Daoy (cell line): ENCODE data around the gene CLEC10A. TPM values are rescaled to one million over a fixed set of nuclear protein-coding genes. Genes with fewer than 3 reads are reported as not detected.
"Not testable (repeated sequence)": the region's sequence is repeated elsewhere in the genome, so short reads cannot be mapped to it uniquely, and the experiment has no call there.

ENCODE experiments used
- DNase-seq: peaks from one replicate; pipeline ENCODE4 v3.0.0-alpha.2; 2015; ENCODE audit warnings: low read depth
- total RNA-seq: library from RNA; depleted of rRNA; stranded (reverse); fragments of >200 nt; shearing (Covaris generic); gene quantifications from 2 replicates; pipeline ENCODE4 v1.2.3, GENCODE V29; 2014; rRNA removed

CLEC10A gene, protein sequence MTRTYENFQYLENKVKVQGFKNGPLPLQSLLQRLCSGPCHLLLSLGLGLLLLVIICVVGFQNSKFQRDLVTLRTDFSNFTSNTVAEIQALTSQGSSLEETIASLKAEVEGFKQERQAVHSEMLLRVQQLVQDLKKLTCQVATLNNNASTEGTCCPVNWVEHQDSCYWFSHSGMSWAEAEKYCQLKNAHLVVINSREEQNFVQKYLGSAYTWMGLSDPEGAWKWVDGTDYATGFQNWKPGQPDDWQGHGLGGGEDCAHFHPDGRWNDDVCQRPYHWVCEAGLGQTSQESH
- not detected in 2 replicates for total RNA-seq

DNA sequence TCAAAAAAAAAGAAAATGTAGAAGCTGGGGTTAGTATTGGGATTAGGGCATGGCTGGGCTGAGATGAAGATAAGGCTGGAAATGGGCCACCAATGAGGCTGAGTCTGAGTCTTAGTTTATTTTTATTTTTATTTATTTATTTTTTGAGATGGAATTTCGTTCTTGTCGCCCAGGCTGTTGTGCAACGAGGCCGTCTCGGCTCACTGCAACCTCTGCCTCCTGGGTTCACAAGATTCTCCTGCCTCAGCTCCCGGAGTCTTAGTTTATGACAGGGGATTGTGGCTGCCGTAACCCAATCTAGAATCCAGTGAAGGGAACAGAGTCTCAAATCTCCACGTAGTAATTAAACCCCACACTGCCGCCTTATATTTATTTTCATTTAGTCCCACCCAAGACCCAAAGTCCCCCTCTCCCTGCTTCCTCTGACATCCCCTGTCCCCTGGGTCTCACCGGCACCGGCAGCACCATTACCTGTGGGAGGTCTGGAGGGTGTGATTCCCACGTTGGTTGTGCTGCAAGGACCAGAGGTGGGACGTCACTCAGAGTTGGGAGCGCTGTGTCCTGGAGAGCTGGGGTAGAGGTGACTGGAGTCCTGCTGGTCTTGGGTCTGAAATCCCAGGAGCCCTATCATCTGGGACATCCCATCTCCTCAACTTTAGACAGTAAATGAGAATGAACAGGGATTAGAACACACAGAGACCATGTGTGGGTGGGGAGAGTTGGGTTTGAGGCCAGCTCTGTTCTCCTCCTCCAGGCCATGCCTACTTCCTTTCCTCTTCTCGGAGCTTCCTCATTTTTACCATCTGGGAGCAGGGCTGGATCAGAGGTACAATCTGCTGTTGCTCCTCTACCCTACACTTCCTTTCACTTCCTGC is at the start of gene CLEC10A:
Gene CLEC10A, minus strand, starts transcription at position 671 of the 875 bp plus-strand sequence. CDS start 1,439 bp downstream, outside the sequence.
- DNase-seq: no peak

DNA sequence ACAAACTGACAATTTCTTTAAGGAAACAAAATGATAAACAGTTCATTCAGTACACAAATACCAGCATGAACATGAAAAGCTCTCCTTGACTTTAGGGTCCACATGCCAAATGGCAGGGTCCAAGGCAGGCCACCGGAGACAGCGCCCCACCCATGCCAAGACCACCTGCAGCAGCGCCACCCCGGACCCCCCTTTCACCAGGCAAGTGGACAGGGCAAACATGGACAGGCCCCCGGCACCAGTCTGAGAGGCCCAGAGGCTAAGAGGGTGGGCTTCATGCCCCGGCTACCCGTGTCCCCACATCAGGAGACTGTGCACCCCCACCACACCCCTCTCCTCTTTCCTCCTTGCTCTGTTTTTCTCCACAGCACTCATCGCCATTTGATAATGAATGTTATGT is 49.3 kb upstream of the CLEC10A start:
- DNase-seq: no peak

- no peak for DNase-seq
These were observed 48.1 kb upstream of the CLEC10A start for GRCh38 chr17:7128160-7128559.

DNA sequence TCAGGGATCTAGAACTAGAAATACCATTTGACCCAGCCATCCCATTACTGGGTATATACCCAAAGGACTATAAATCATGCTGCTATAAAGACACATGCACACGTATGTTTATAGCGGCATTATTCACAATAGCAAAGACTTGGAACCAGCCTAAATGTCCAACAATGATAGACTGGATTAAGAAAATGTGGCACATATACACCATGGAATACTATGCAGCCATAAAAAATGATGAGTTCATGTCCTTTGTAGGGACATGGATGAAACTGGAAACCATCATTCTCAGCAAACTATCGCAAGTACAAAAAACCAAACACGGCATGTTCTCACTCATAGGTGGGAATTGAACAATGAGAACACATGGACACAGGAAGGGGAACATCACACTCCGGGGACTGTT is 47.5 kb upstream of the CLEC10A start:
- DNase-seq: not testable (repeated sequence)

GRCh38 chr17:7126386-7126785 is 46.3 kb upstream of the CLEC10A start:
- not testable (repeated sequence) for DNase-seq

GRCh38 chr17:7124923-7125322 is 44.9 kb upstream of the CLEC10A start:
- DNase-seq: no peak

DNA sequence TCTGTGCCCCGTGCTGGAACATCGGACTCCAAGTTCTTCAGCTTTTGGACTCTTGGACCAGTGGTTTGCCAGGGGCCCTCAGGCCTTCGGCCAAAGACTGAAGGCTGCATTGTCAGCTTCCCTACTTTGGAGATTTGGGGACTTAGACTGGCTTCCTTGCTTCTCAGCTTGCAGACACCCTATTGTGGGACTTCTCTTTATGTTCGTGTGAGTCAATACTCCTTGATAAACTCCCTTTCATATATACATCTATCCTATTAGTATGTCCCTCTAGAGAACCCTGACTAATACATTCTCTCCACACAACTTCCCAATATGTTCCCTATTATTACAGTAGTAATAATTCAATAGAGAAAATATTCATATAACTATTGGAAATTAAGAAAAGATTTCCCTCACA is 43.8 kb upstream of the CLEC10A start:
- DNase-seq: no peak

- DNase-seq: no peak
These were observed 42.3 kb upstream of the CLEC10A start for GRCh38 chr17:7122381-7122780.

DNA sequence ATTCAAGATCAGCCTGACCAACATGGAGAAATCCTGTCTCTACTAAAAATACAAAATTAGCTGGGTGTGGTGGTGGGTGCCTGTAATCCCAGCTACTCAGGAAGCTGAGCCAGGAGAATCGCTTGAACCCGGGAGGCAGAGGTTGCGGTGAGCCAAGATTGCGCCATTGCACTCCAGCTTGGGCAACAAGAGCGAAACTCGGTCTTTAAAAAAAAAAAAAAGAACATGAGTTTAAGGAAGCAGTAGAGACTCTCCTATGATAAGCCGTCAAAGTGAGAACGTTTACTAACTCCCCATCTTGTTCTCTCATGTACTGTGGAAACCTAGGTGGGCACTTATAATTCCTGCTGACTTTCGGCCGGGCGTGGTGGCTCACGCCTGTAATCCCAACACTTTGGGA is 40.6 kb upstream of the CLEC10A start:
- DNase-seq: not testable (repeated sequence)

DNA sequence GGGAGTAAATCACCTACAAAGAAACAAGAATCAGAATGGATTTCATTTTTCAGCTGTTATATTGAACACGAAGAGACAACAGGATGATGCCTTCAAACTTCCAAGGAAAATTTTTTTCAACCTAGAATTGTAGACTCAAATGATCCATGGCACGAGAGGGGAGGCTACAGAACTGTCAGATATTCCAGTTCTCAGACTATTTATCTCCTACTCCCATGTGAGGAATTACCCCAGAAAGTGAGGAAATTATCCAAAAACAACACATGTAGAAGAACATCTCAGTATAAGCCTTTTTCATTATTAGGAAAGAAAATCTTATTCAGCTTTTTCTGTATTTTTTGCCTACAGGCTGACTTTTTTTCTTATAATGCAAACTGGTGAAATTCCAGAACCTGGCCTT is 40.1 kb upstream of the CLEC10A start:
- no peak for DNase-seq

DNA sequence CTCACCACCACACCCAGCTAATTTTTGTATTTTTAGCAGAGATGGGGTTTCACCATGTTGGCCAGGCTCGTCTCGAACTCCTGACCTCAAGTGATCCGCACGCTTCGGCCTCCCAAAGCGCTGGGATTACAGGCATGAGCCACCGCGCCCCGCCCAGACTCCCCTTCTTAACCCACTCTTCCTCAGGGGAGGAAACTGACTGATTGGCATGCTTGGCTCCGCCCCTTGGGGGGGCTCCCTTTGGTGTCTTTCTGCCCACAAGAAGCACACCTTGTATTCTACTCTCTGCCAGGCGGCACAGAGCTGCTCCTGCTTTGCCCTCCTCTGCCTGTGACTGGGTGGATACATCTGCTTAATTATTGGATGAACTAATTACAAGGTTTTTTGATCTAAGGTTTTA is 39.3 kb upstream of the CLEC10A start:
- DNase-seq: no peak

GRCh38 chr17:7114875-7115614 is 35.0 kb upstream of the CLEC10A start:
- no peak for DNase-seq

DNA sequence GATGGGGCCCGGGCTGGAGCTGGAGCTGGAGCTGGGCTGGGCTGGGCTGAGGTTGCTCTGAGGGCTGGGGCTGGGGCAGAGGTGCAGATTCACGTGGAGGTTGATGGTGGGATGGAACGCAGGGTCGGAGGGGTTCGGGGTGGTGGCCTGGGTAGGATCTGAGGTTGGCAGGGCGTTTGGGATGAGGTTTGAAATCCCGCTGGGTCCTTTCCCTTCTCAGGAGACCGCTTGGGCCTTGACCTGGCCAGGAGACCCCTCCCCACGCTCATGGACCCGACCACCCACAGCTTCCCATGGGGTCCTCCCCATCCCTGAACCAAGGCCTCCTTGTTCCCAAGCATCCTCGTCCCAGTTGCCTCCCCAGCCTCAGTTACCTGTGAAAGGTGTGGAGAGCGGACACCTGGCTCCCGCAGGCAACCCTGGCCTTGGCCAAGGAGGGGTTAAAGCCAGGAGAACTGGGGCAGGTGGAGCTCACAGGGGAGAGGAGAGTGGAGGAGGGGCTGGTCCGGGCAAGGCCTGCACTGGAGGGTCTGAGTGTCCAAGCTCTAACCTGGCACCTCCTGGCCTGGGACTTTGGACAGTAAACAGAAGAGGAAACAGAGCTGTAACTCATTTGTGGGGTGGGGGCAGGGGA is 34.3 kb upstream of the CLEC10A start, which contains the start of gene ASGR2:
Gene ASGR2, minus strand, starts transcription at position 582 of the 634 bp plus-strand sequence. CDS start 582 bp downstream, outside the sequence.
- DNase-seq: no peak

GRCh38 chr17:7113273-7114071 is 33.4 kb upstream of the CLEC10A start:
- DNase-seq: no peak

- no peak for DNase-seq
These were observed 32.6 kb upstream of the CLEC10A start for GRCh38 chr17:7112510-7113108.

DNA sequence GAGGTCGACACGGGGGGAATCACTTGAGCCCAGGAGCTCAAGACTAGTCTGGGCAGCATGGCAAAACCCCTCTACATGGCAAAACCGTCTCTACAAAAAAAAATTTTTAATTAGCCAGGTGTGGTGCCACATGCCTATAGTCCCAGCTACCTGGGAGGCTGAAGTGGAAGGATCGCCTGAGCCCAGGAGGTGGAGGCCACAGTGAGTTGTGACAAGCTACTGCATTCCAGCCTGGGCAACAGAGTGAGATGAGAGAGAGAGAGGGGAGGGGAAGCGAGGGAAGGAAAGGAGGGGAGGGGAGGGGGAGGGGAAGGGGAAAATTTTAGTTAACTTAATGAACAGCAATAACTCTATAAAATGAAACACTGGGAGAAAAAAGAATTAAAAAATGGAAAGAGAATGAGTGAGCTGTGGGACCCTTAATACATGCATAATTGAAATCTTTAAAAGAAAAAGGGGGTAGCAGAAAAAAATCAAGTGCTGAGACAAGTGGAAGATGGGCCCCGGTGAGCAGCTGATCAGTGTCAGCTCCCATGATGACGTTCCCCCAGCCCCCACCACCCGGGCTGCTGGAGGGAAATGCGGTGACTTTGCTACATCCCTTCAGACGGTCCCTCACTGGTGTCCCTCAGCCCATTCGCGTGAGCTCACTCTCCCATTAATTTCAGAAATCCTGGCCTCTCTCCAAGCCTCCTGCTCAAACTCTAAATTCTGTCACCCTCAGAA is 31.9 kb upstream of the CLEC10A start:
- DNase-seq: no peak

- DNase-seq: no peak
These were observed 30.7 kb upstream of the CLEC10A start for GRCh38 chr17:7110617-7111306.

GRCh38 chr17:7109461-7110322 is 29.6 kb upstream of the CLEC10A start:
- DNase-seq: no peak
